CD14-positive monocyte (primary cell): ENCODE results near the gene TIMP2. TPM values are rescaled to one million over a fixed set of nuclear protein-coding genes. Genes with fewer than 3 reads are reported as not detected.

Source experiments
- DNase-seq, 3 donors: peaks; one replicate each; pipeline ENCODE4 v3.0.0-alpha.2; 2011 to 2022
- H2AFZ ChIP-seq: 2 replicates; pipeline ENCODE4 v1.6.0; 2012; ENCODE audit warnings: mild to moderate bottlenecking, low read depth, low read length, inconsistent platforms; ENCODE audit not compliant: insufficient read depth, poor library complexity, severe bottlenecking
- H3K27ac ChIP-seq, 2 donors: 1 replicate in 1 of 2; 2 replicates in 1 of 2; pipeline ENCODE4 v1.5.1; 2012 to 2013; ENCODE audit warnings: low read length in 2 of 2, control low read depth in 1 of 2, inconsistent platforms in 1 of 2, low read depth in 1 of 2, mild to moderate bottlenecking in 1 of 2
- H3K27me3 ChIP-seq, 2 donors: one replicate each; pipeline versions ENCODE4 v1.6.0 to v1.6.1; 2011 to 2013; ENCODE audit warnings: low read length in 2 of 2; ENCODE audit not compliant: control insufficient read depth in 2 of 2, insufficient read depth in 2 of 2
- H3K36me3 ChIP-seq, 2 donors: replicated peaks in 1 of 2; 1 replicate in 1 of 2; 2 replicates in 1 of 2; pipeline versions ENCODE4 v1.5.1 to v1.6.1; 2012 to 2013; ENCODE audit warnings: low read length in 2 of 2, control low read depth in 1 of 2, inconsistent platforms in 1 of 2, mild to moderate bottlenecking in 1 of 2; ENCODE audit not compliant: insufficient read depth in 2 of 2, control insufficient read depth in 1 of 2
- H3K4me1 ChIP-seq, 2 donors: 1 replicate in 1 of 2; 2 replicates in 1 of 2; pipeline versions ENCODE4 v1.5.1 to v1.6.1; 2012 to 2013; ENCODE audit warnings: low read length in 2 of 2, control low read depth in 1 of 2, inconsistent platforms in 1 of 2, mild to moderate bottlenecking in 1 of 2, moderate library complexity in 1 of 2; ENCODE audit not compliant: insufficient read depth in 2 of 2, control insufficient read depth in 1 of 2
- H3K4me2 ChIP-seq: replicated peaks from 2 replicates; pipeline ENCODE3; 2012; ENCODE audit warnings: low read length, moderate library complexity, mild to moderate bottlenecking; ENCODE audit not compliant: poor library complexity, severe bottlenecking; ENCODE audit errors: extremely low read depth
- H3K4me3 ChIP-seq, 3 experiments: fragments of 200-600 bp in 1 of 3; sonication (generic) in 1 of 3; replicated peaks in 1 of 3; 1 replicate in 2 of 3; 2 replicates in 1 of 3; pipeline ENCODE4 v1.5.1; 2011 to 2013; ENCODE audit warnings: low read length in 3 of 3, mild to moderate bottlenecking in 3 of 3, control low read depth in 2 of 3, low read depth in 2 of 3, inconsistent platforms in 1 of 3, moderate library complexity in 1 of 3
- H3K79me2 ChIP-seq: 2 replicates; pipeline ENCODE4 v1.6.0; 2012; ENCODE audit warnings: mild to moderate bottlenecking, control low read depth, inconsistent platforms, low read length, moderate library complexity; ENCODE audit not compliant: insufficient read depth
- H3K9ac ChIP-seq: 2 replicates; pipeline ENCODE4 v1.6.0; 2017; ENCODE audit warnings: low read length, mild to moderate bottlenecking; ENCODE audit not compliant: insufficient read depth, poor library complexity, severe bottlenecking
- H3K9me3 ChIP-seq, 2 donors: replicated peaks in 1 of 2; 1 replicate in 1 of 2; 2 replicates in 1 of 2; pipeline versions ENCODE4 v1.5.1 to v1.6.1; 2012 to 2013; ENCODE audit warnings: low read length in 2 of 2, control low read depth in 1 of 2; ENCODE audit not compliant: control insufficient read depth in 1 of 2, insufficient read depth in 1 of 2
- H4K20me1 ChIP-seq: 2 replicates; pipeline ENCODE4 v1.6.0; 2012; ENCODE audit warnings: mild to moderate bottlenecking, low read length, control low read depth, moderate library complexity; ENCODE audit not compliant: insufficient read depth
- H3K27ac Mint-ChIP-seq, 7 donors: one replicate each; pipeline ENCODE4 v1.8.0; 2020; ENCODE audit warnings: mild to moderate bottlenecking in 7 of 7, mixed read lengths in 7 of 7, moderate library complexity in 6 of 7, inconsistent platforms in 2 of 7
- H3K27me3 Mint-ChIP-seq, 3 donors: one replicate each; pipeline ENCODE4 v1.8.0; 2021 to 2022; ENCODE audit warnings: low read depth in 3 of 3, mild to moderate bottlenecking in 3 of 3, mixed read lengths in 3 of 3, moderate library complexity in 3 of 3, inconsistent platforms in 1 of 3
- H3K36me3 Mint-ChIP-seq, 2 donors: one replicate each; pipeline ENCODE4 v1.8.0; 2020; ENCODE audit warnings: mixed read lengths in 2 of 2, inconsistent platforms in 1 of 2, mild to moderate bottlenecking in 1 of 2
- H3K4me1 Mint-ChIP-seq: one replicate; pipeline ENCODE4 v1.8.0; 2020; ENCODE audit warnings: mild to moderate bottlenecking, mixed read lengths
- H3K4me3 Mint-ChIP-seq, 2 donors: one replicate each; pipeline ENCODE4 v1.8.0; 2020; ENCODE audit warnings: mild to moderate bottlenecking in 2 of 2, mixed read lengths in 2 of 2, moderate library complexity in 1 of 2
- H3K9me3 Mint-ChIP-seq, 7 donors: one replicate each; pipeline ENCODE4 v1.8.0; 2020 to 2022; ENCODE audit warnings: mixed read lengths in 7 of 7, mild to moderate bottlenecking in 6 of 7, moderate library complexity in 6 of 7, inconsistent platforms in 2 of 7
- WGBS: methylation state at CpG from one replicate; pipeline ENCODE4 v1.1.5; 2013; ENCODE audit warnings: missing lambda C conversion rate; ENCODE audit not compliant: insufficient coverage; 5-methylcytosine and 5-hydroxymethylcytosine counted together
- intact Hi-C, 2 donors: fragments of 100-400 bp; cut with micrococcal nuclease; formaldehyde crosslinking; loops; one replicate each; pipeline versions ENCODE4 v1.15.0 to v1.15.1; 2023
- polyA plus RNA-seq, 3 donors: library from polyadenylated mRNA; depleted of rRNA in 1 of 3; unstranded in 2 of 3; stranded (reverse) in 1 of 3; fragments of 300-500 nt in 2 of 3; fragments of >200 nt in 1 of 3; fragmentation: Illumina TruSeq in 2 of 3; gene quantifications; 1 replicate in 2 of 3; 2 replicates in 1 of 3; pipeline ENCODE4 v1.2.3, GENCODE V29; 2012 to 2021
- TF ChIP-seq, protein P1 (sequence below): fragments of 200-600 bp; IDR thresholded peaks from one replicate; pipeline ENCODE4 v1.8.0; 2022; ENCODE audit warnings: antibody characterized with exemption, mild to moderate bottlenecking

The TIMP2 gene
- polyA plus RNA-seq, 3 donors: 4.5 to 101 (median 6.4) TPM

DNA sequence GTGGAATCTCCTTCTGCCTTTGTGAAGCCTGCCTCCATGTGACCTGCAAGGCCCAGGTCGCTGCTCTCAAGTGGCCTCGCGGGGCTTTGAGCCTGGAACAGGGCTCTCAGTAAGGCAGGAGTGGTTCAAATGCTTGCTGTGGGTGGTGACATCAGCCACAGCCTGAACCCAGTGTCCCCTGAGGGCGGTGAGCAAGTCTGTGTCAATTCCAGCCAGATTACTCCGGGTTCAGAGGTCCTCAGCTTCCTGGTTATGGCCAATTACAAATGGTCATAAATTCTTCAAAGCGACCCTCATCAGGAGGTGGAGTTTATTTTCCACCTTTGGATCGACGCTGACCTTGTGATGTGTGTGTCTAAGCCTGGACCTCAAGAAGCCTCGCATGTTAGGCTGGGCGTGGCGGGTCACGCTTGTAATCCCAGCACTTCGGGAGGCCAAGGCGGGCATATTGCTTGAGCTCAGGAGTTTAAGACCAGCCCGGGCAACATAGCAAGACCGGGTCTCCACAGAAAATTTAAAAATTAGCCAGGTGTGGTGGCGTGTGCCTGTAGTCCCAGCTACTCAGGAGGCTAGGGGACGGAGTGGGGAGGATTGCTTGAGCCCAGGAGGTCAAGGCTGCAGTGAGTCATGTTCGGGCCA lies 37.3 kb upstream of the TIMP2 start:
- no peak overlapping the region for H3K4me3 Mint-ChIP-seq
- H3K4me2 ChIP-seq: no peak overlapping the region
- peaks cover 4% of the 10 kb centered on the region for H3K4me1 Mint-ChIP-seq
- no peak for DNase-seq
- H3K27ac Mint-ChIP-seq: peak overlapping the region in 2 of 7 donors; percentile 30 to 33
- no peaks in the 10 kb centered on the region for H3K9me3 ChIP-seq
- peaks cover 1 to 5% (median 2%) of the 10 kb centered on the region in 3 donors for H3K27me3 Mint-ChIP-seq
- H2AFZ ChIP-seq: no peak overlapping the region
- no peaks in the 10 kb centered on the region for H3K27me3 ChIP-seq
- no peak overlapping the region for H3K4me3 ChIP-seq
- no peaks in the 10 kb centered on the region for H4K20me1 ChIP-seq
- H3K79me2 ChIP-seq: no peaks in the 10 kb centered on the region
- intact Hi-C loops: no loop called here
- H3K4me1 ChIP-seq: no peaks in the 10 kb centered on the region
- no peaks in the 10 kb centered on the region for H3K36me3 Mint-ChIP-seq
- 88% methylated on average over 17 of the region's 19 CpGs for WGBS
- H3K9me3 Mint-ChIP-seq: peaks cover 0 to 2% (median 0%) of the 10 kb centered on the region in 7 donors
- H3K9ac ChIP-seq: no peak overlapping the region
- no peaks in the 10 kb centered on the region for H3K36me3 ChIP-seq
- TF ChIP-seq, protein P1, sequence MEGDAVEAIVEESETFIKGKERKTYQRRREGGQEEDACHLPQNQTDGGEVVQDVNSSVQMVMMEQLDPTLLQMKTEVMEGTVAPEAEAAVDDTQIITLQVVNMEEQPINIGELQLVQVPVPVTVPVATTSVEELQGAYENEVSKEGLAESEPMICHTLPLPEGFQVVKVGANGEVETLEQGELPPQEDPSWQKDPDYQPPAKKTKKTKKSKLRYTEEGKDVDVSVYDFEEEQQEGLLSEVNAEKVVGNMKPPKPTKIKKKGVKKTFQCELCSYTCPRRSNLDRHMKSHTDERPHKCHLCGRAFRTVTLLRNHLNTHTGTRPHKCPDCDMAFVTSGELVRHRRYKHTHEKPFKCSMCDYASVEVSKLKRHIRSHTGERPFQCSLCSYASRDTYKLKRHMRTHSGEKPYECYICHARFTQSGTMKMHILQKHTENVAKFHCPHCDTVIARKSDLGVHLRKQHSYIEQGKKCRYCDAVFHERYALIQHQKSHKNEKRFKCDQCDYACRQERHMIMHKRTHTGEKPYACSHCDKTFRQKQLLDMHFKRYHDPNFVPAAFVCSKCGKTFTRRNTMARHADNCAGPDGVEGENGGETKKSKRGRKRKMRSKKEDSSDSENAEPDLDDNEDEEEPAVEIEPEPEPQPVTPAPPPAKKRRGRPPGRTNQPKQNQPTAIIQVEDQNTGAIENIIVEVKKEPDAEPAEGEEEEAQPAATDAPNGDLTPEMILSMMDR: no peak
- H3K27ac ChIP-seq: no peak overlapping the region

DNA sequence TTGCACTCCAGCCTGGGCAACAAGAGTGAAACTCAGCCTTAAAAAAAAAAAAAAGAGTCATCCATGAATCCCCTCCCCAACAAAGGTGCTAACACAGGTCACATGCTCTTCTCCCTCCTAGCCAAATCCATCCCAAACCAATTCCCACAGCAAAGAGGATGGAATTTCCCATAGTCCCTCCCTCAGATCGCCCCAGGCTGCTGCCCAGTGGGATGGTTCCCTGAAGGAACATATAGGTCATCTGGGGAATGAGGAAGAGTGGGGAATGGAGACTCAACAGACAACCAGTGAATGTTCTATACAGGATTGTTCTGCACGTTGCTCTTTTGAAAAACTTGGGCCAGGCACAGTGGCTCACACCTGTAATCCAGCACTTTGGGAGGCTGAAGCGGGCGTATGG lies 36.4 kb upstream of the TIMP2 start:
- H3K4me1 Mint-ChIP-seq: peaks cover 4% of the 10 kb centered on the region
- Histone ChIP-seq H3K79me2 (no peaks in the 10 kb centered on the region), H3K27me3 (no peaks in the 10 kb centered on the region), H2AFZ (no peak overlapping the region), H3K4me2 (no peak overlapping the region), H3K9me3 (no peaks in the 10 kb centered on the region), H3K9ac (no peak overlapping the region), H3K4me3 (no peak overlapping the region), H4K20me1 (no peaks in the 10 kb centered on the region), H3K4me1 (no peaks in the 10 kb centered on the region), H3K27ac (no peak overlapping the region), H3K36me3 (no peaks in the 10 kb centered on the region)
- H3K9me3 Mint-ChIP-seq: peaks cover 0 to 2% (median 0%) of the 10 kb centered on the region in 7 donors
- peaks cover 1 to 5% (median 2%) of the 10 kb centered on the region in 3 donors for H3K27me3 Mint-ChIP-seq
- whole genome bisulfite sequencing: 100% methylated on average over 1 of the region's 4 CpGs
- H3K4me3 Mint-ChIP-seq: no peak overlapping the region
- TF ChIP-seq, protein P1: no peak
- no peaks in the 10 kb centered on the region for H3K36me3 Mint-ChIP-seq
- no peak for DNase-seq
- H3K27ac Mint-ChIP-seq: no peak overlapping the region
- intact Hi-C loops: no loop called here
